GM15510 (cell line): ENCODE data around the gene SHKBP1.

Experiments used
- POLR2A ChIP-seq: IDR thresholded peaks from 3 replicates; pipeline ENCODE4 v1.6.1; 2011; ENCODE audit warnings: borderline replicate concordance; ENCODE audit not compliant: insufficient read length; ENCODE audit errors: extremely low read depth

The SHKBP1 gene

GRCh38 chr19:40627486-40628279, 51.0 kb downstream of the SHKBP1 start:
- TF ChIP-seq POLR2A = no peak

- TF ChIP-seq POLR2A = no peak
Observed at GRCh38 chr19:40629346-40629745, 52.7 kb downstream of the SHKBP1 start.

GRCh38 chr19:40630571-40631160, 54.0 kb downstream of the SHKBP1 start:
- TF ChIP-seq POLR2A = no peak

GRCh38 chr19:40632311-40633036, 55.8 kb downstream of the SHKBP1 start:
- TF ChIP-seq POLR2A = no peak

- no peak for TF ChIP-seq POLR2A
Observed at GRCh38 chr19:40633207-40633606, 56.5 kb downstream of the SHKBP1 start.

- no peak for TF ChIP-seq POLR2A
Observed at GRCh38 chr19:40638327-40638726, 61.7 kb downstream of the SHKBP1 start.

GRCh38 chr19:40639638-40639982, 62.9 kb downstream of the SHKBP1 start:
- TF ChIP-seq POLR2A = no peak

- no peak for TF ChIP-seq POLR2A
Observed at GRCh38 chr19:40640744-40641143, 64.1 kb downstream of the SHKBP1 start.
